Effector memory CD8-positive, alpha-beta T cell (primary cell): ENCODE measurements around the gene DENND2A.

Experiments used
- ATAC-seq: fragments of 150-1000 bp; cut with Tn5 transposase; replicated peaks from 2 replicates; pipeline ENCODE4 v1.10.0; 2021; ENCODE audit warnings: mild to moderate bottlenecking, moderate library complexity
- DNase-seq, 3 experiments: peaks; one replicate each; pipeline ENCODE4 v3.0.0; 2021
- H3K27ac Mint-ChIP-seq, 2 donors: one replicate each; pipeline ENCODE4 v1.8.0; 2022; ENCODE audit warnings: mild to moderate bottlenecking in 2 of 2, mixed read lengths in 2 of 2, moderate library complexity in 2 of 2
- H3K27me3 Mint-ChIP-seq, 2 donors: one replicate each; pipeline ENCODE4 v1.8.0; 2022; ENCODE audit warnings: mixed read lengths in 2 of 2
- H3K36me3 Mint-ChIP-seq: one replicate; pipeline ENCODE4 v1.8.0; 2022; ENCODE audit warnings: mild to moderate bottlenecking, moderate library complexity, mixed read lengths; ENCODE audit not compliant: insufficient read depth
- H3K4me1 Mint-ChIP-seq, 2 donors: one replicate each; pipeline ENCODE4 v1.8.0; 2022; ENCODE audit warnings: low read depth in 2 of 2, mixed read lengths in 2 of 2
- H3K4me3 Mint-ChIP-seq, 2 donors: one replicate each; pipeline ENCODE4 v1.8.0; 2022; ENCODE audit warnings: mild to moderate bottlenecking in 2 of 2, mixed read lengths in 2 of 2, moderate library complexity in 2 of 2
- H3K9me3 Mint-ChIP-seq, 2 donors: one replicate each; pipeline ENCODE4 v1.8.0; 2022; ENCODE audit warnings: mixed read lengths in 2 of 2

DENND2A gene

DNA sequence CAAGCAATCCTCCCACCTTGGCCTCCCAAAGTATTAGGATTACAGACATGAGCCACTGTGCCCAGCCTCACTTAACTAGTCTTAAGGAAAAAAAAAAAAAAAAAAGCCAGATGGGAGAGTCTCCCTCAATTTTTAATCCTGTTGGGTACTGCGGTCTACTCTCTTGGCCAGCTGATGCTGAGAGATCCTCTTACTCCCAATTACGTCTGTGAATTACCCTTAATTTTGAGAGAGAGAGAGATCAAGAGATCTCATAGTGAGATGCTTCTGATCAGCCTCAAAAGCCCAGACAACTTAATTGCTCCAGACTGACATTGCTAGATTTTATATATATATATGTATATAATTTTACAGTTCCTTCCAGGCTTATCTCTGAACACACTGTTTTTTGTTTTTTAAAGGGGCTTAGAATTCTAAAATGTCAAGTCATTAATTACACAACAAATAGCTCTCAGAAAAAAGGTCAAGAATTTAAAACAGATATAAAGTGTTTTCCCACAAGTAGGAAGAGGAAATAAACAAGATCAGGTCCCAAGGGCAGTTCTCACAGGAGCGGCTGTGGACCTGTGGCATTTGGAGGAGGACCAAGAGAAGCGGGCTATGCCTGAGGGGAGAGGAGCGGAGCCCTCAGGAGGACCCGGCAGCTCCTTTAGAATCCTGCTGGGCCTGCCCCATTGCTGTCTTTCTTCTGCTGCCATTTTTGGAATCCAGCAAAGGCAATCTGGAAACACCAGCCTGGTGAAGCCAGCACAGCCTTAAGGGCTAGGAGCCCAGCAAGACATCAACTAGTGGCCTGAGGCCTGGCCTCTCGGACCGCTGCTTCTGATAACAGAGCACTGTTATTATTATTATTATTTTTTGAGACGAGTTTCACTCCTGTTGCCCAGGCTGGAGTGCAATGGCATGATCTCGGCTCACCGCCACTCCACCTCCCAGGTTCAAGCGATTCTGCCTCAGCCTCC, 30.1 kb downstream of the DENND2A start:
- Mint-ChIP-seq H3K27me3 (peaks cover 9 to 19% of the 10 kb centered on the region in 2 donors), H3K4me3 (no peak overlapping the region), H3K4me1 (no peaks in the 10 kb centered on the region), H3K27ac (no peak overlapping the region), H3K36me3 (no peaks in the 10 kb centered on the region), H3K9me3 (no peaks in the 10 kb centered on the region)
- ATAC-seq, result no peak
- DNase-seq, result no peak

GRCh38 chr7:140609646-140610045, 31.0 kb downstream of the DENND2A start:
- ATAC-seq, result no peak
- H3K4me3 Mint-ChIP-seq, result no peak overlapping the region

DNA sequence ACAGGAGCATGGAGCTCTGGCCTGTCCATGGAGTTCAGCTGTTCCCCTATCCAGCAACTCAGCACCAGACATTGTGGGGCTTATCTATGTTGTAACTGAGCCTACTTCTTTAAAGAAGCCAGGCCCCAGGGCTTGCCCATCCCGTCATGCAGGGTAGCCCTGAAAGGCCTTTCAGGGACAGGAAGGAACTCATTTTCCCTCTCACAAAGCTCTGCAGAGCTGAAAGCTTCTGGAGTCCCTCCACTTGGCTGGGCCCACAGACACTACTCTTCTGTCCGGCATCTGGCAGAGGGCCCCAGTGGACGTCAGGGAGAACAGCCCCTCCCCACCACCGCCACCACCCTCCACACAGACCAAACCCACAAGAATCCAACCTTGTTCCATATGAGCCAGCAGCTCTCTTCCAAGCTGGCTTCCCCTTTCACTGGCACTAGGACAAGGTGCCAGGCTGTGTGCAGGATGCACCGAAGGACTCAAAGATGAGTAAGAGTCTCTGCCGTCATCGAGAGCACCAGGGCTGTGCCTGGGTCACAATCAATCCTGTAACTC, 33.1 kb downstream of the DENND2A start:
- ATAC-seq (no peak), DNase-seq (no peak)
- Mint-ChIP-seq H3K36me3 (no peaks in the 10 kb centered on the region), H3K27me3 (peaks cover 9 to 19% of the 10 kb centered on the region in 2 donors), H3K4me1 (no peaks in the 10 kb centered on the region), H3K9me3 (no peaks in the 10 kb centered on the region), H3K27ac (no peak overlapping the region), H3K4me3 (no peak overlapping the region)

More at GRCh38 chr7:140609646-140610045, 31.0 kb downstream of the DENND2A start:
- no peaks in the 10 kb centered on the region for H3K4me1 Mint-ChIP-seq
- H3K27ac Mint-ChIP-seq, result no peak overlapping the region
- peaks cover 9 to 19% of the 10 kb centered on the region in 2 donors for H3K27me3 Mint-ChIP-seq
- DNase-seq, result no peak
- no peaks in the 10 kb centered on the region for H3K9me3 Mint-ChIP-seq
- H3K36me3 Mint-ChIP-seq, result no peaks in the 10 kb centered on the region

GRCh38 chr7:140605337-140605736, 35.3 kb downstream of the DENND2A start:
- no peak overlapping the region for H3K4me3 Mint-ChIP-seq
- no peaks in the 10 kb centered on the region for H3K9me3 Mint-ChIP-seq
- DNase-seq (no peak), ATAC-seq (no peak)
- no peaks in the 10 kb centered on the region for H3K36me3 Mint-ChIP-seq
- H3K27ac Mint-ChIP-seq, result no peak overlapping the region
- H3K4me1 Mint-ChIP-seq, result no peaks in the 10 kb centered on the region
- peaks cover 10 to 33% of the 10 kb centered on the region in 2 donors for H3K27me3 Mint-ChIP-seq

DNA sequence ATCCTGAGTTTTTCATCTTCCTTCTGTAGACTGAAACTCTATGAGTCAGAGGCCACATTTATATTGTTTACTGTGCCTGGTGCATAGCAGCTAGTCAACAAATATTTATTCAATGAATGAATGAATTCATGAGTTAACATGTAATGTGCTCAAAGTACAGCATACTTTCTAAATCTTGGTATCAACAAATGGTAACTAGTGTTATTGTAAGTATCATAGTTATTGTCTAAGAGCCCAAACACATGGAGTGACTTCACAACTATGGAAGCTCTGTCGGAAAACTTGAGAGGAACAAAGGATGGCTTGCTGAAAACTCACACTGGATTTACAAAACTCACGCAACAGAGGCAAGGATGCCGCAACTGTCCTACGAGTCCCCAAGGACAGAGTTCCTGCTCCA, 35.9 kb downstream of the DENND2A start:
- DNase-seq (no peak), ATAC-seq (no peak)
- H3K27me3 Mint-ChIP-seq, result peaks cover 16 to 39% of the 10 kb centered on the region in 2 donors
- H3K4me3 Mint-ChIP-seq, result no peak overlapping the region
- H3K27ac Mint-ChIP-seq, result no peak overlapping the region
- no peaks in the 10 kb centered on the region for H3K36me3 Mint-ChIP-seq
- H3K9me3 Mint-ChIP-seq, result no peaks in the 10 kb centered on the region
- no peaks in the 10 kb centered on the region for H3K4me1 Mint-ChIP-seq

DNA sequence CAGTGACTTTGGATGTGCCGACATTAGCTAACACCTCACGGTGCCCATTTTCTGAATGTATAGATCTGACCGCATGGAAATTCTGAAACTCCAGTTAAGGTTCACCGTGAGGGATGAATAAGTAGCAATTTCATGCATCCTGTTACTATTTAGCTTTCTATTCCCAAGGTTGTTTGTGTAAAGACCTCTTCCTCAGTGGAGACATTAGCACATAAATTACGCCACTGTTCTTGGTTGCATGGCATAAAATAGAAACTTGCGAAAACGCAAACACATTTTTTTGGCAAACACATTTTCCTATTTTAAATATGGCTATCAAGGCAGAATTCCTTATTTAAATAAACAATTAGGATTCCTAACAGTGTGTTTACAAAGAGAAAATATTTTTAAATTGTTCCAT, 36.5 kb downstream of the DENND2A start:
- H3K27ac Mint-ChIP-seq, result no peak overlapping the region

GRCh38 chr7:140601566-140602174, 38.9 kb downstream of the DENND2A start:
- Mint-ChIP-seq H3K27ac (no peak overlapping the region), H3K9me3 (no peaks in the 10 kb centered on the region), H3K4me1 (no peaks in the 10 kb centered on the region), H3K4me3 (no peak overlapping the region), H3K27me3 (peaks cover 29 to 34% of the 10 kb centered on the region in 2 donors), H3K36me3 (no peaks in the 10 kb centered on the region)
- DNase-seq, result no peak
- ATAC-seq, result no peak

More for the DNA sequence above, 36.5 kb downstream of the DENND2A start:
- Mint-ChIP-seq H3K4me3 (no peak overlapping the region), H3K9me3 (no peaks in the 10 kb centered on the region), H3K36me3 (no peaks in the 10 kb centered on the region), H3K4me1 (no peaks in the 10 kb centered on the region), H3K27me3 (peaks cover 18 to 40% of the 10 kb centered on the region in 2 donors)
- ATAC-seq (no peak), DNase-seq (no peak)

DNA sequence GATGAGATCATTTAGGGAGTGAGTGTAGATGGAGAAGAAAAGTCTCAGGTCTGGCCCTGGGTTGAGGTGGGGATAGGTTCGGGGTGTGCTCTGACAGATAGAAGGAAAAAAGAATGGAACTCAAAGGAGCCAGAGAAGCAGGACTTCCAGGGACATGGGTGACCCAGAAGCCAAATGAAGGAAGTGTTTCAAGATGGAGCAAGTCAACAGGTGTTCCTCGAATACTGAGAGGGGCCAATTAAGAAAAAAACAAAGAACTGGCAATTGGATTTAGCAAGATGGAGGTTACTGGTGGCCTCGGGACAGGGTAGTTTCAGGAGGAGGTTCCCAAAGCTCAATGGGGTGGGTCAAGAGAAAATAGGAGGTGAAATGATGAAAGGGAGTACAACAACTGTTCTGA, 40.3 kb downstream of the DENND2A start:
- Mint-ChIP-seq H3K9me3 (no peaks in the 10 kb centered on the region), H3K36me3 (no peaks in the 10 kb centered on the region), H3K4me1 (no peaks in the 10 kb centered on the region), H3K27ac (no peak overlapping the region), H3K4me3 (no peak overlapping the region), H3K27me3 (peaks cover 31 to 41% of the 10 kb centered on the region in 2 donors)
- DNase-seq (no peak), ATAC-seq (no peak)

DNA sequence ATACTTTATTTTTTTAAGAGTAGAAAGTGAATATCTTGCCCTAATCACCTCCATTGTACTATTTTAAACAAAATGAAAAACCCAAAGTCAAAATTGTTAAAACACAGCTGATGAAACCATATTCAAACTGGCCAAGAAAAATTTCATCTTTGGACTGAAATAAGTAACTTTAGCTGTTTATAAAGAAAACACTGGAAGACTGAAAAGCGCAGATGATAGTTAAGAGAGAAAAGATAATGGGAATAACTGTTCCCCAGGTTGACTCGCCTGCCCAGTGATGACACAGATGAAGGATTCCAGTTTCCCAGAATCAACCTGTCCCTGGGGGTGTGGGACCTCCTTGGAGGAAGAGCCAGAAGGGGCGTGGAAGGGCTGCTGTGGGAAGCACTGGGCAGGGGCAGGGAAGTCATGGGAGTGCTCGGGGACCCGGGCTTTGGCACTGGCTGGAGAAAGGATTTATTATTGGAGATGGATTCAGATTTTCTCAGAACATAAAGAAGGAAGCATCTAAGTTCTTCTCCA, 43.1 kb downstream of the DENND2A start:
- Mint-ChIP-seq H3K27me3 (peaks cover 52 to 60% of the 10 kb centered on the region in 2 donors), H3K36me3 (no peaks in the 10 kb centered on the region), H3K27ac (no peak overlapping the region), H3K4me1 (peaks cover 4 to 11% of the 10 kb centered on the region in 2 donors), H3K9me3 (no peaks in the 10 kb centered on the region), H3K4me3 (no peak overlapping the region)
- ATAC-seq (no peak), DNase-seq (no peak)

- DNase-seq, result no peak
- Mint-ChIP-seq H3K36me3 (no peaks in the 10 kb centered on the region), H3K4me1 (peaks cover 4 to 11% of the 10 kb centered on the region in 2 donors), H3K9me3 (no peaks in the 10 kb centered on the region), H3K27ac (no peak overlapping the region), H3K4me3 (no peak overlapping the region), H3K27me3 (peaks cover 47 to 53% of the 10 kb centered on the region in 2 donors)
- no peak for ATAC-seq
Measured at GRCh38 chr7:140596519-140597427, 43.8 kb downstream of the DENND2A start.

GRCh38 chr7:140595468-140596092, 45.0 kb downstream of the DENND2A start:
- DNase-seq (no peak), ATAC-seq (no peak)
- H3K27ac Mint-ChIP-seq, result no peak overlapping the region
- H3K4me3 Mint-ChIP-seq, result no peak overlapping the region
- H3K9me3 Mint-ChIP-seq, result no peaks in the 10 kb centered on the region
- H3K36me3 Mint-ChIP-seq, result no peaks in the 10 kb centered on the region
- peaks cover 4 to 11% of the 10 kb centered on the region in 2 donors for H3K4me1 Mint-ChIP-seq
- peaks cover 45 to 48% of the 10 kb centered on the region in 2 donors for H3K27me3 Mint-ChIP-seq

- ATAC-seq (no peak), DNase-seq (no peak)
- H3K27ac Mint-ChIP-seq, result no peak overlapping the region
- no peak overlapping the region for H3K4me3 Mint-ChIP-seq
- H3K27me3 Mint-ChIP-seq, result peaks cover 34 to 39% of the 10 kb centered on the region in 2 donors
- peaks cover 4 to 11% of the 10 kb centered on the region in 2 donors for H3K4me1 Mint-ChIP-seq
- no peaks in the 10 kb centered on the region for H3K36me3 Mint-ChIP-seq
- H3K9me3 Mint-ChIP-seq, result no peaks in the 10 kb centered on the region
Measured at GRCh38 chr7:140594131-140594691, 46.4 kb downstream of the DENND2A start.
